ENCODE measurements around the gene VAV3. TPM values are rescaled to one million over a fixed set of nuclear protein-coding genes. Genes with fewer than 3 reads are reported as not detected.

VAV3 gene
- total and polyA plus RNA-seq, 2 donors = 7.9 to 15.8 TPM

DNA sequence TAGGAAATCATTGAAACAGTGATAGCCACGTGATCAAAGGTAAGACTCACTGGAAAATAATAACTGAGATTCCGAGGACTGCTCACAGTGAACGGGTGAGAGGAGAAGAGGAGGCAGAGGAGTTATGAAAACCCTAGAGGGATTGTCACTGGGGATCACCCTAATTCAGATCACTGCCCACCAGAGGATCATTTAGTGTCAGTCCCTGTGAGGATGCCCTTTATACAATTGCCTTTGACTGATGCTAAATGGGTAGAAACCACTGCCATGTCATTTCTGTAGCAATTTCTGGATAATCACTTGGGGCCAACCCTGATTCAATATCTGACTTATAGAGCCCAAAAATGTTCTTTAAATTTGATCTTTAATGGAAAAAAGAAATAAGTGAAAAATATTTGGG lies 14.1 kb upstream of the VAV3 start:
- WGBS = 97% methylated on average over 3 of the region's 3 CpGs
- H3K27ac ChIP-seq (ENCODE audit: low read depth in 1 of 2, low read length in 1 of 2) = no peak overlapping the region
- H3K4me1 ChIP-seq (ENCODE audit: control insufficient read depth in 2 of 2, insufficient read depth in 2 of 2, low read length in 2 of 2) = no peaks in the 10 kb centered on the region
- H3K4me3 ChIP-seq (ENCODE audit: low read length in 2 of 2) = no peak overlapping the region
- no peak for DNase-seq (ENCODE audit: low read depth in 6 of 9, low spot score in 9 of 9)
- no peaks in the 10 kb centered on the region for H3K9me3 ChIP-seq (ENCODE audit: control insufficient read depth in 2 of 2, insufficient read depth in 1 of 2, low read length in 1 of 2)
- H3K36me3 ChIP-seq (ENCODE audit: control insufficient read depth in 2 of 2, insufficient read depth in 2 of 2, low read length in 1 of 2) = no peaks in the 10 kb centered on the region
- H3K27me3 ChIP-seq (ENCODE audit: control insufficient read depth in 2 of 2, insufficient read depth in 1 of 2, low read length in 1 of 2) = no peaks in the 10 kb centered on the region

GRCh38 chr1:107976836-107977235 lies 11.9 kb upstream of the VAV3 start:
- no peak overlapping the region for H3K4me3 ChIP-seq (ENCODE audit: low read length in 2 of 2)
- no peak for DNase-seq (ENCODE audit: low read depth in 6 of 9, low spot score in 9 of 9)
- 82% methylated on average over 3 of the region's 3 CpGs for WGBS
- no peaks in the 10 kb centered on the region for H3K4me1 ChIP-seq (ENCODE audit: control insufficient read depth in 2 of 2, insufficient read depth in 2 of 2, low read length in 2 of 2)
- H3K27me3 ChIP-seq (ENCODE audit: control insufficient read depth in 2 of 2, insufficient read depth in 1 of 2, low read length in 1 of 2) = no peaks in the 10 kb centered on the region
- H3K9me3 ChIP-seq (ENCODE audit: control insufficient read depth in 2 of 2, insufficient read depth in 1 of 2, low read length in 1 of 2) = no peaks in the 10 kb centered on the region
- no peak overlapping the region for H3K27ac ChIP-seq (ENCODE audit: low read depth in 1 of 2, low read length in 1 of 2)
- H3K36me3 ChIP-seq (ENCODE audit: control insufficient read depth in 2 of 2, insufficient read depth in 2 of 2, low read length in 1 of 2) = no peaks in the 10 kb centered on the region

GRCh38 chr1:107976431-107976830 lies 11.5 kb upstream of the VAV3 start:
- Histone ChIP-seq H3K27me3 (ENCODE audit: control insufficient read depth in 2 of 2, insufficient read depth in 1 of 2, low read length in 1 of 2) (no peaks in the 10 kb centered on the region), H3K36me3 (ENCODE audit: control insufficient read depth in 2 of 2, insufficient read depth in 2 of 2, low read length in 1 of 2) (no peaks in the 10 kb centered on the region), H3K27ac (ENCODE audit: low read depth in 1 of 2, low read length in 1 of 2) (no peak overlapping the region), H3K4me3 (ENCODE audit: low read length in 2 of 2) (no peak overlapping the region), H3K9me3 (ENCODE audit: control insufficient read depth in 2 of 2, insufficient read depth in 1 of 2, low read length in 1 of 2) (no peaks in the 10 kb centered on the region), H3K4me1 (ENCODE audit: control insufficient read depth in 2 of 2, insufficient read depth in 2 of 2, low read length in 2 of 2) (no peaks in the 10 kb centered on the region)
- DNase-seq (ENCODE audit: low read depth in 6 of 9, low spot score in 9 of 9) = no peak
- WGBS = 96% methylated on average over 3 of the region's 3 CpGs

DNA sequence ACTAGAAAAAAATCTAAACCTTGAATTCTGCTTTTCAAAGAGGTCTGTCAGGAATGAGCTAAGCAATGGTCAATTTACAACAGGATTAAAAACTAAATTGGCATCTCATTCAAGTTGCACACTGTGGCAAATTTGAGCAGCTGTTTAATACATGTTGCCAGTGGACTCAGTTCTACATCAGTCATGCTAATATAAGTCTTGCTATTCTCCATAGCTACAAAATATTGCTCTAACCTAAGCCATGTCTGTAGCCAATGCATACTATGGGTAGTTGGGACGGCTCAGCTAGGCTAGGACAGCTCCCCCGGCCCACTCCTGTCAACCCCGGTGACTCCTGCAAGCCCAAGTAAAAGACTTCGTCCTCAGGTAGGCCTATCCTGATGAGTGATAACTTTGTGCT lies 10.9 kb upstream of the VAV3 start:
- no peaks in the 10 kb centered on the region for H3K27me3 ChIP-seq (ENCODE audit: control insufficient read depth in 2 of 2, insufficient read depth in 1 of 2, low read length in 1 of 2)
- no peaks in the 10 kb centered on the region for H3K9me3 ChIP-seq (ENCODE audit: control insufficient read depth in 2 of 2, insufficient read depth in 1 of 2, low read length in 1 of 2)
- H3K27ac ChIP-seq (ENCODE audit: low read depth in 1 of 2, low read length in 1 of 2) = no peak overlapping the region
- no peaks in the 10 kb centered on the region for H3K4me1 ChIP-seq (ENCODE audit: control insufficient read depth in 2 of 2, insufficient read depth in 2 of 2, low read length in 2 of 2)
- H3K4me3 ChIP-seq (ENCODE audit: low read length in 2 of 2) = no peak overlapping the region
- no peak for DNase-seq (ENCODE audit: low read depth in 6 of 9, low spot score in 9 of 9)
- WGBS = 97% methylated on average over 4 of the region's 4 CpGs
- no peaks in the 10 kb centered on the region for H3K36me3 ChIP-seq (ENCODE audit: control insufficient read depth in 2 of 2, insufficient read depth in 2 of 2, low read length in 1 of 2)

DNA sequence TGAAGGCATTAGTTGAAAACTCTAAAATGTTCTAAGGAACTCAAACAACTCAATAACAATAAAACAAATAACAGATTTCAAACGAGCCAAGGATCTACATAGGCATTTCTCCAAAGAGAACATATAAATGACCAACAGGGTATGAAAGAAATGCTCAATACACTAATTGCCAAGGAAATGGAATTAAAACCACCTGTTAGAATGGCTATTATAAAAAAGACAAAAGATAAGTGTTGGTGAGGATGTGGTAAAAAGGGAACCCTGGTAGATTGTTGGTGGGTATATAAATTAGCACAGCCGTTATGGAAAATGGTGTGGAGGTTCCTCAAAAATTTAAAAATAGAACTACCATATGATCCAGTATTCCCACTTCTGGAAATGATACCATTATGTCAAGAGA lies 9.1 kb upstream of the VAV3 start:
- Histone ChIP-seq H3K4me1 (ENCODE audit: control insufficient read depth in 2 of 2, insufficient read depth in 2 of 2, low read length in 2 of 2) (no peaks in the 10 kb centered on the region), H3K36me3 (ENCODE audit: control insufficient read depth in 2 of 2, insufficient read depth in 2 of 2, low read length in 1 of 2) (no peaks in the 10 kb centered on the region), H3K9me3 (ENCODE audit: control insufficient read depth in 2 of 2, insufficient read depth in 1 of 2, low read length in 1 of 2) (no peaks in the 10 kb centered on the region), H3K27me3 (ENCODE audit: control insufficient read depth in 2 of 2, insufficient read depth in 1 of 2, low read length in 1 of 2) (no peaks in the 10 kb centered on the region), H3K27ac (ENCODE audit: low read depth in 1 of 2, low read length in 1 of 2) (no peak overlapping the region), H3K4me3 (ENCODE audit: low read length in 2 of 2) (no peak overlapping the region)
- no peak for DNase-seq (ENCODE audit: low read depth in 6 of 9, low spot score in 9 of 9)
- WGBS = 68% methylated on average over 2 of the region's 2 CpGs

DNA sequence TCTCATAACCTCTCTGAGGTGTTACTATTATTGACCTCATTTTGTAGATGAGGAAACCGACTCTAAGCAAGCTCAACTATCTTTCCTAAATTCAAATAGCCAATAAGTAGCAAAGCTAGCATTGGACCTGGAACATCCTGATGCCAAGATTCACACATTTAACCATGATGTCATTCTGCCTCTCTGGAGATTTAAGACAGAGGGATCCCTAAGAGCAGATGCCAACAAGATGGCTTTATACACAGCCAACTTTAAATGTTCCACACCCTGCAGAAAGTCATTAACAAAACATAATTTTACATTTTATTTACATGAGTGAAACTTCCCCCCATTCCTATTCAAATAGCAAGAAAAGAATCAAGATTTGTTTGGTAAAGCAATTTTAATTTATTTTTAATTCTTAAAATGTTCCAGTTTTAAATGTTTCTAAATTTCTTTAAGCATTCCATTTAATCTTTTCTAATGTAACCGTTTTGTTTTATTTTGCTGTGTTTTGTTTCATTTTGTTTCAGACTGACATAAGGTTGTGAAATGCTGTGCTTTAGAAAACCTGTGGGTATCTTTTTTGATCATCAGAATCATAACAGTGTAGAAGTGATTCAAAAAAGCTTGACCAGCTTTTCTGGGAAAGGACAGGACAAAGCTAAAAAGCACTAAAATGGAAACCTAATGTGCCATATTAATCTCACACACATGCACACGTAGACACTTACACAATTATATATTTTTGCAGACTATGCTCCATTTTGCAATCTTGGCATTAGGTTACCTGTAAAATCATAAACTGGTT lies 7.6 kb upstream of the VAV3 start:
- 80% methylated on average over 3 of the region's 3 CpGs for WGBS
- no peaks in the 10 kb centered on the region for H3K36me3 ChIP-seq (ENCODE audit: control insufficient read depth in 2 of 2, insufficient read depth in 2 of 2, low read length in 1 of 2)

DNA sequence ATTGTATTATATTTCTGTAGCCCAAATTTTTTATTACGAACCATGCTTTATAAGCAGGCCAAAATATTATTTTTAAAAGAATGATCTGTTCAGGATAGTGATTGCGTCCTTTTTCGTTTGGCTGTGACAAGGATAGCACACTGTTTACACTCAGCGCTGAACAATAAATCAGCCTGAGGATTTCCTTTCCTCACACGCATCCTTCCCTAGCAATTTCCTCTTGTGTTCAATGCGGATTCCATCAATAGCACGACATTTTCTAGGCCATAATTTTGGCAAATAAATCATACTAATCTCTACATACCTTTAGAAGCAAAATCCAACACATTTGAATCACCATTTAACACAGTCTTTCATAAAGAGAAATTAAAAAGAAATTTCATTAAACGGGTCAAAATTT lies 1.6 kb upstream of the VAV3 start:
- Histone ChIP-seq H3K27me3 (ENCODE audit: control insufficient read depth in 2 of 2, insufficient read depth in 1 of 2, low read length in 1 of 2) (peaks cover 0 to 2% of the 10 kb centered on the region in 2 donors), H3K9me3 (ENCODE audit: control insufficient read depth in 2 of 2, insufficient read depth in 1 of 2, low read length in 1 of 2) (no peaks in the 10 kb centered on the region), H3K36me3 (ENCODE audit: control insufficient read depth in 2 of 2, insufficient read depth in 2 of 2, low read length in 1 of 2) (no peaks in the 10 kb centered on the region), H3K4me3 (ENCODE audit: low read length in 2 of 2) (no peak overlapping the region), H3K4me1 (ENCODE audit: control insufficient read depth in 2 of 2, insufficient read depth in 2 of 2, low read length in 2 of 2) (peaks cover 3 to 23% of the 10 kb centered on the region in 2 donors), H3K27ac (ENCODE audit: low read depth in 1 of 2, low read length in 1 of 2) (no peak overlapping the region)
- 93% methylated on average over 8 of the region's 8 CpGs for WGBS
- DNase-seq (ENCODE audit: low read depth in 6 of 9, low spot score in 9 of 9) = no peak

More for the DNA sequence above, 7.6 kb upstream of the VAV3 start:
- H3K27ac ChIP-seq (ENCODE audit: low read depth in 1 of 2, low read length in 1 of 2) = no peak overlapping the region
- no peak for DNase-seq (ENCODE audit: low read depth in 6 of 9, low spot score in 9 of 9)
- H3K4me3 ChIP-seq (ENCODE audit: low read length in 2 of 2) = no peak overlapping the region
- H3K4me1 ChIP-seq (ENCODE audit: control insufficient read depth in 2 of 2, insufficient read depth in 2 of 2, low read length in 2 of 2) = no peaks in the 10 kb centered on the region
- no peaks in the 10 kb centered on the region for H3K9me3 ChIP-seq (ENCODE audit: control insufficient read depth in 2 of 2, insufficient read depth in 1 of 2, low read length in 1 of 2)
- no peaks in the 10 kb centered on the region for H3K27me3 ChIP-seq (ENCODE audit: control insufficient read depth in 2 of 2, insufficient read depth in 1 of 2, low read length in 1 of 2)

GRCh38 chr1:107964336-107965109 lies 457 bp downstream of the VAV3 start:
- WGBS = under 1% methylated on average over 79 of the region's 79 CpGs
- peaks cover 3 to 23% of the 10 kb centered on the region in 2 donors for H3K4me1 ChIP-seq (ENCODE audit: control insufficient read depth in 2 of 2, insufficient read depth in 2 of 2, low read length in 2 of 2)
- peak overlapping the region; percentile 70 to 82 for H3K4me3 ChIP-seq (ENCODE audit: low read length in 2 of 2)
- H3K9me3 ChIP-seq (ENCODE audit: control insufficient read depth in 2 of 2, insufficient read depth in 1 of 2, low read length in 1 of 2) = no peaks in the 10 kb centered on the region
- peak in 6 of 9 donors; percentile 22 to 64 (median 32) for DNase-seq (ENCODE audit: low read depth in 6 of 9, low spot score in 9 of 9)
- H3K27ac ChIP-seq (ENCODE audit: low read depth in 1 of 2, low read length in 1 of 2) = peak overlapping the region; percentile 87 to 89
- H3K36me3 ChIP-seq (ENCODE audit: control insufficient read depth in 2 of 2, insufficient read depth in 2 of 2, low read length in 1 of 2) = no peaks in the 10 kb centered on the region
- peaks cover 0 to 2% of the 10 kb centered on the region in 2 donors for H3K27me3 ChIP-seq (ENCODE audit: control insufficient read depth in 2 of 2, insufficient read depth in 1 of 2, low read length in 1 of 2)

DNA sequence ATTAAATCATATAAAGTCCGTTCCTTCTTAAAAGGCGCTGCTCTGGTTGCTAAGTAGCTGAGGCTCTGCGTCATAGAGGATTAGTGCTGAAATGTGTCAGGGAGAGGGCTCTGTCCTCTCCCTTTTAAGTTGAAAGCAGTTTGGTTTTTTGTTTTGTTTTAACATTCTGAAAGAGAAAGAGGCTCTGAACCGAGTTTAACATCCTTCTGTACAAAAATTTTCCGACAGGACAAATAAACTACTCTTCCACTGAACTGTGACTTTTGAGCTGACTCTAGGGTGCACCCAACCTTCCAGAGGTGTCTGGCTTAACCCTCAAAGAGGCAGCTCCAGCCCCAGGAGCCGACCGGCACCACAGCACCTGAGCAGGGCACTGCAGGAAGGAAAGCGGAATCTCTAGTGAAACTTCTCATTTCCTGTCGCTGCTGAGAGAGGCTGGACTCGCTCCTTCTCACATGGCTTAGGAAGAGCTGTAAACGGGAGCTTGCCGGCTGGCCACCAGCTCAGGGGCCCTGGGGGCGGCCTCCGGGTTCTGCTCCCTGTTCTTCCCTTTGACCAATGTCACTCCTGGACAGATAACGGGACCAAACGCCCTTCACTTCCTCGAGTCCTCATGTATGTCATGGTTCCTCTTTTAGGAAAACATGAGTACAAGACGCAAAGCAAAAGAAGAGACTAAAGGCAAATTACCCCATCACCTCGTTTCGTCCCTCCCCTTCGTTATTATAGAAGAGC lies 1.2 kb downstream of the VAV3 start:
- H3K9me3 ChIP-seq (ENCODE audit: control insufficient read depth in 2 of 2, insufficient read depth in 1 of 2, low read length in 1 of 2) = no peaks in the 10 kb centered on the region
- peaks cover 3 to 23% of the 10 kb centered on the region in 2 donors for H3K4me1 ChIP-seq (ENCODE audit: control insufficient read depth in 2 of 2, insufficient read depth in 2 of 2, low read length in 2 of 2)
- H3K4me3 ChIP-seq (ENCODE audit: low read length in 2 of 2) = peak overlapping the region; percentile 70 to 82
- H3K27me3 ChIP-seq (ENCODE audit: control insufficient read depth in 2 of 2, insufficient read depth in 1 of 2, low read length in 1 of 2) = peaks cover 0 to 2% of the 10 kb centered on the region in 2 donors
- H3K36me3 ChIP-seq (ENCODE audit: control insufficient read depth in 2 of 2, insufficient read depth in 2 of 2, low read length in 1 of 2) = no peaks in the 10 kb centered on the region
- under 1% methylated on average over 21 of the region's 21 CpGs for WGBS
- H3K27ac ChIP-seq (ENCODE audit: low read depth in 1 of 2, low read length in 1 of 2) = peak overlapping the region; percentile 87 to 89
- DNase-seq (ENCODE audit: low read depth in 6 of 9, low spot score in 9 of 9) = peak in 8 of 9 donors; percentile 36 to 78 (median 50)

Data from thymus (tissue), 11 donors.